HepG2 (cell line): ENCODE results near the gene CUL9. TPM values are rescaled to one million over a fixed set of nuclear protein-coding genes. Genes with fewer than 3 reads are reported as not detected.

ENCODE experiments used
- ATM ChIP-seq: fragments of 450-650 bp; IDR thresholded peaks from 2 replicates; pipeline ENCODE4 v1.7.1; 2017; ENCODE audit warnings: mild to moderate bottlenecking, borderline replicate concordance
- ETV6 ChIP-seq: sonication (generic); formaldehyde crosslinking; conservative IDR thresholded peaks from 2 replicates; pipeline ENCODE4 v1.4.0; 2020; ENCODE audit warnings: missing genetic modification reagents
- SRSF4 ChIP-seq: fragments of 200-400 bp; formaldehyde crosslinking; IDR thresholded peaks from one replicate; pipeline ENCODE4 v1.6.1; 2018; ENCODE audit warnings: mild to moderate bottlenecking, low read depth, low read length, moderate library complexity; ENCODE audit not compliant: poor library complexity, severe bottlenecking
- ZC3H4 ChIP-seq: sonication (generic); formaldehyde crosslinking; IDR thresholded peaks from 2 replicates; pipeline ENCODE4 v1.4.0; 2020; ENCODE audit warnings: missing genetic modification reagents, borderline replicate concordance
- ZNF180 ChIP-seq: sonication (generic); formaldehyde crosslinking; IDR thresholded peaks from 2 replicates; pipeline ENCODE4 v1.4.0; 2020; ENCODE audit warnings: low read depth, missing genetic modification reagents, borderline replicate concordance
- ZNF44 ChIP-seq: sonication (generic); formaldehyde crosslinking; IDR thresholded peaks from 2 replicates; pipeline ENCODE4 v1.5.1; 2020; ENCODE audit warnings: mild to moderate bottlenecking, missing genetic modification reagents
- ZNF614 ChIP-seq: IDR thresholded peaks from 2 replicates; pipeline ENCODE4 v1.6.1; 2018; ENCODE audit warnings: missing biosample characterization, missing genetic modification reagents, inconsistent platforms, borderline replicate concordance
- ZNF776 ChIP-seq: sonication (generic); formaldehyde crosslinking; IDR thresholded peaks from 2 replicates; pipeline ENCODE4 v1.4.0; 2020; ENCODE audit warnings: mild to moderate bottlenecking, missing genetic modification reagents
- ZNF883 ChIP-seq: sonication (generic); formaldehyde crosslinking; IDR thresholded peaks from 2 replicates; pipeline ENCODE4 v1.5.1; 2020; ENCODE audit warnings: mild to moderate bottlenecking, missing genetic modification reagents; ENCODE audit errors: not compliant biosample characterization
- ZSCAN29 ChIP-seq: sonication (generic); formaldehyde crosslinking; conservative IDR thresholded peaks from 2 replicates; pipeline ENCODE4 v1.4.0; 2020; ENCODE audit warnings: mild to moderate bottlenecking, missing genetic modification reagents
- polyA plus RNA-seq, 8 experiments: library from polyadenylated mRNA; depleted of rRNA in 3 of 8; stranded (reverse) in 7 of 8; unstranded in 1 of 8; fragments of >200 nt; fragmentation: Illumina TruSeq in 4 of 8; extraction: Trizol in 4 of 8; gene quantifications; 2 replicates each; pipeline versions ENCODE4 v1.2.1 to v1.2.3, GENCODE V29; 2011 to 2016; ENCODE audit warnings: low read depth in 4 of 8, missing spikeins in 1 of 8, mixed read lengths in 1 of 8; ENCODE audit not compliant: insufficient read depth in 1 of 8
- total RNA-seq, 5 experiments: library from RNA; depleted of rRNA; stranded (reverse); fragments of >200 nt; fragmentation: Illumina TruSeq; extraction: Trizol; gene quantifications; 2 replicates each; pipeline ENCODE4 v1.2.3, GENCODE V29; 2016; ENCODE audit warnings: low read depth in 1 of 5
- TF ChIP-seq, protein P1 (sequence below): sonication (generic); formaldehyde crosslinking; IDR thresholded peaks from 2 replicates; pipeline ENCODE4 v1.4.0; 2020; ENCODE audit warnings: mild to moderate bottlenecking, missing genetic modification reagents
- TF ChIP-seq, protein P2 (sequence below): sonication (generic); formaldehyde crosslinking; IDR thresholded peaks from 2 replicates; pipeline ENCODE4 v1.5.0; 2020; ENCODE audit warnings: mild to moderate bottlenecking, missing genetic modification reagents
- TF ChIP-seq, protein P3 (sequence below): sonication (generic); formaldehyde crosslinking; IDR thresholded peaks from 2 replicates; pipeline ENCODE4 v1.4.0; 2020; ENCODE audit warnings: missing genetic modification reagents
- TF ChIP-seq, protein P4 (sequence below): sonication (generic); formaldehyde crosslinking; IDR thresholded peaks from 2 replicates; pipeline ENCODE4 v1.5.0; 2020; ENCODE audit warnings: mild to moderate bottlenecking, missing genetic modification reagents

CUL9 gene
- total and polyA plus RNA-seq, 2 of the 13 experiments (the other 11 are each of a cell fraction or from before 2014, with no cell fraction given), result 11.4 to 13.7 TPM

DNA sequence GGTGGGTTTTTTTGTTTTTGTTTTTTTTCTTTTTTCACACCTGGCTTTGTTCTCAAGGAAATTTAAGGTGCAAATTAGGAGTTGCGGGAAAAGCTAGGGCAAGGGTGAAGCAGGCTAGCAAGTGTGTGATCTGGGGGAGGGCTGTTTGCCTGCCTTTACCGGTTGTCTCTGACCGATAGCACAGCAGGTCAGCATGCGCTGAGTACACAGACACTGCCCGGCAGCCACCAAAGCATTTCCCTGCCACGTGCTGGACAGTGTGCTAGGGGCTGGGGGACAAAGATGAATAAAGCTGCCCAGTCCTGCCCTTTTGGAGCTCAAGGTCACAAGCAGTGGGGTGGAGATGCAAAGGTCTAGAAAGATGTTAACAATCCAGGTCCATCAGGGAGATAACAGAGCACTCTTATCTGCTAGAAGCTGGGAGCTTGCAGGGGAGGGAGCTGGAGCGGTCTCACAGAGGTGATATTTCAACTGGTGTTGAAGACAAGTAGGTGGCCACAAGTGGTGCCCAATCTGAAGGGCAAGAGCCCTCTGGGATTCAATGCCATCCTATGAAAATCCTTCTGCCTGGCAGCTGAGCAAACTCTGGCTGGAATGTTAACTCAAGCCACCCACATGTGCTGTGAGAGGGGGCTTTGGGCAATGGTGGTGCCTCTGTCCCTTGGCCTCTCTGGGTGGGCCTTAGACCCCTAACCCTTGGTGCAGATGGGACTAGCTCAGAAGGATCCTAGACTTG is 85.8 kb downstream of the CUL9 start (continued):
- TF ChIP-seq, protein P1, sequence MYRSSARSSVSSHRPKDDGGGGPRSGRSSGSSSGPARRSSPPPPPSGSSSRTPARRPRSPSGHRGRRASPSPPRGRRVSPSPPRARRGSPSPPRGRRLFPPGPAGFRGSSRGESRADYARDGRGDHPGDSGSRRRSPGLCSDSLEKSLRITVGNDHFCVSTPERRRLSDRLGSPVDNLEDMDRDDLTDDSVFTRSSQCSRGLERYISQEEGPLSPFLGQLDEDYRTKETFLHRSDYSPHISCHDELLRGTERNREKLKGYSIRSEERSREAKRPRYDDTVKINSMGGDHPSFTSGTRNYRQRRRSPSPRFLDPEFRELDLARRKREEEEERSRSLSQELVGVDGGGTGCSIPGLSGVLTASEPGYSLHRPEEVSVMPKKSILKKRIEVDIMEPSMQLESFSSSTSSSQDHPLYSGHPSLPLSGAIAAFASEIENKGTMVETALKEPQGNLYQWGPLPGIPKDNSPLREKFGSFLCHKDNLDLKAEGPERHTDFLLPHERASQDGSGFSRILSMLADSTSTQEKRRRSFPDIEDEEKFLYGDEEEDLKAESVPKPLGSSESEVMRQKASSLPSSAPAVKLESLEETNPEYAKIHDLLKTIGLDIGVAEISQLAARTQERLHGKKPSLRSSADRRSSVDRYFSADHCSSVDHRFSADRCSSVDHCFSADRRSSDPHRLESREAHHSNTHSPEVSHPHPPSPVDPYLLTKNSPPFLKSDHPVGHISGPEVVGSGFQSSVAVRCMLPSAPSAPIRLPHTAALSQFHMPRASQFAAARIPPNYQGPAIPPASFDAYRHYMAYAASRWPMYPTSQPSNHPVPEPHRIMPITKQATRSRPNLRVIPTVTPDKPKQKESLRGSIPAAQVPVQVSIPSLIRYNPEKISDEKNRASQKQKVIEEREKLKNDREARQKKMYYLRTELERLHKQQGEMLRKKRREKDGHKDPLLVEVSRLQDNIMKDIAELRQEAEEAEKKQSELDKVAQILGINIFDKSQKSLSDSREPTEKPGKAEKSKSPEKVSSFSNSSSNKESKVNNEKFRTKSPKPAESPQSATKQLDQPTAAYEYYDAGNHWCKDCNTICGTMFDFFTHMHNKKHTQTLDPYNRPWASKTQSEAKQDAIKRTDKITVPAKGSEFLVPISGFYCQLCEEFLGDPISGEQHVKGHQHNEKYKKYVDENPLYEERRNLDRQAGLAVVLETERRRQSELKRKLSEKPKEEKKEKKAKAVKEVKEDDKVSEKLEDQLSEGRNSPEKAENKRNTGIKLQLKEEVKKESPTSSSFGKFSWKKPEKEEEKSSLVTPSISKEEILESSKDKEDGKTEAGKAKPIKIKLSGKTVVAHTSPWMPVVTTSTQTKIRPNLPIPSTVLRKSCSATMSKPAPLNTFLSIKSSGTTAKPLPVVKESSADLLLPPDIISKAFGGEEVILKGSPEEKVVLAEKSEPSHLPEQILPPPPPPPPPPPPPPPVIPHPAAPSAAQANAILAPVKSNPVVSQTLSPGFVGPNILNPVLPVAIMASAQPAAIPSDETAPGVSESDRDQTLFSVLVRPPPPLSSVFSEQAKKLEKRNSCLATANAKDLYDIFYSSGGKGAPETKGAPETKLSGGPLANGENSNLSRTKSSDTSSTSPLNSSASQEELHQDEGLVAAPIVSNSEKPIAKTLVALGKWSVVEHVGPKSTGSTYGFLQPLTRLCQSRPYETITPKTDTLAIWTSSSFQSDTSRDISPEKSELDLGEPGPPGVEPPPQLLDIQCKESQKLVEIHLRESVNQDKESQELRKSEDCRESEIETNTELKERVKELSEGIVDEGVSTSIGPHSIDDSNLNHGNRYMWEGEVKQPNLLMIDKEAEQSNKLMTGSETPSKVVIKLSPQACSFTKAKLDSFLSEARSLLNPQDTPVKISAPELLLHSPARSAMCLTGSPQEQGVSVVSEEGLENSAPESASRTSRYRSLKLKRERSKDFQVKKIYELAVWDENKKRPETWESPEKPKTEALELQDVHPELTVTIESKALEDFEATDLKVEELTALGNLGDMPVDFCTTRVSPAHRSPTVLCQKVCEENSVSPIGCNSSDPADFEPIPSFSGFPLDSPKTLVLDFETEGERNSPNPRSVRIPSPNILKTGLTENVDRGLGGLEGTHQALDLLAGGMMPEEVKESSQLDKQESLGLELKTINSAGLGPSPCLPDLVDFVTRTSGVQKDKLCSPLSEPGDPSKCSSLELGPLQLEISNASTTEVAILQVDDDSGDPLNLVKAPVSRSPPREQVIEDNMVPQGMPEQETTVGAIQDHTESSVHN, result peak; percentile 100
- peak; percentile 32; the same call in 1 of the 2 replicates for TF ChIP-seq ATM
- TF ChIP-seq ZC3H4, result no peak
- TF ChIP-seq, protein P2, sequence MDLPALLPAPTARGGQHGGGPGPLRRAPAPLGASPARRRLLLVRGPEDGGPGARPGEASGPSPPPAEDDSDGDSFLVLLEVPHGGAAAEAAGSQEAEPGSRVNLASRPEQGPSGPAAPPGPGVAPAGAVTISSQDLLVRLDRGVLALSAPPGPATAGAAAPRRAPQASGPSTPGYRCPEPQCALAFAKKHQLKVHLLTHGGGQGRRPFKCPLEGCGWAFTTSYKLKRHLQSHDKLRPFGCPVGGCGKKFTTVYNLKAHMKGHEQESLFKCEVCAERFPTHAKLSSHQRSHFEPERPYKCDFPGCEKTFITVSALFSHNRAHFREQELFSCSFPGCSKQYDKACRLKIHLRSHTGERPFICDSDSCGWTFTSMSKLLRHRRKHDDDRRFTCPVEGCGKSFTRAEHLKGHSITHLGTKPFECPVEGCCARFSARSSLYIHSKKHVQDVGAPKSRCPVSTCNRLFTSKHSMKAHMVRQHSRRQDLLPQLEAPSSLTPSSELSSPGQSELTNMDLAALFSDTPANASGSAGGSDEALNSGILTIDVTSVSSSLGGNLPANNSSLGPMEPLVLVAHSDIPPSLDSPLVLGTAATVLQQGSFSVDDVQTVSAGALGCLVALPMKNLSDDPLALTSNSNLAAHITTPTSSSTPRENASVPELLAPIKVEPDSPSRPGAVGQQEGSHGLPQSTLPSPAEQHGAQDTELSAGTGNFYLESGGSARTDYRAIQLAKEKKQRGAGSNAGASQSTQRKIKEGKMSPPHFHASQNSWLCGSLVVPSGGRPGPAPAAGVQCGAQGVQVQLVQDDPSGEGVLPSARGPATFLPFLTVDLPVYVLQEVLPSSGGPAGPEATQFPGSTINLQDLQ (CRISPR knock-in tag), result peak; percentile 86
- TF ChIP-seq ZNF44 (CRISPR knock-in tag), result peak; percentile 98
- peak; percentile 99 for TF ChIP-seq ZNF614 (CRISPR knock-in tag)
- TF ChIP-seq ZNF180, result no peak
- TF ChIP-seq ETV6 (CRISPR knock-in tag), result peak; percentile 89
- peak; percentile 90 for TF ChIP-seq ZNF883
- TF ChIP-seq ZSCAN29, result peak; percentile 98
- TF ChIP-seq SRSF4, result no peak
- TF ChIP-seq, protein P3, sequence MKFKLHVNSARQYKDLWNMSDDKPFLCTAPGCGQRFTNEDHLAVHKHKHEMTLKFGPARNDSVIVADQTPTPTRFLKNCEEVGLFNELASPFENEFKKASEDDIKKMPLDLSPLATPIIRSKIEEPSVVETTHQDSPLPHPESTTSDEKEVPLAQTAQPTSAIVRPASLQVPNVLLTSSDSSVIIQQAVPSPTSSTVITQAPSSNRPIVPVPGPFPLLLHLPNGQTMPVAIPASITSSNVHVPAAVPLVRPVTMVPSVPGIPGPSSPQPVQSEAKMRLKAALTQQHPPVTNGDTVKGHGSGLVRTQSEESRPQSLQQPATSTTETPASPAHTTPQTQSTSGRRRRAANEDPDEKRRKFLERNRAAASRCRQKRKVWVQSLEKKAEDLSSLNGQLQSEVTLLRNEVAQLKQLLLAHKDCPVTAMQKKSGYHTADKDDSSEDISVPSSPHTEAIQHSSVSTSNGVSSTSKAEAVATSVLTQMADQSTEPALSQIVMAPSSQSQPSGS, result peak; percentile 98
- TF ChIP-seq ZNF776 (CRISPR knock-in tag), result peak; percentile 97
- TF ChIP-seq, protein P4, sequence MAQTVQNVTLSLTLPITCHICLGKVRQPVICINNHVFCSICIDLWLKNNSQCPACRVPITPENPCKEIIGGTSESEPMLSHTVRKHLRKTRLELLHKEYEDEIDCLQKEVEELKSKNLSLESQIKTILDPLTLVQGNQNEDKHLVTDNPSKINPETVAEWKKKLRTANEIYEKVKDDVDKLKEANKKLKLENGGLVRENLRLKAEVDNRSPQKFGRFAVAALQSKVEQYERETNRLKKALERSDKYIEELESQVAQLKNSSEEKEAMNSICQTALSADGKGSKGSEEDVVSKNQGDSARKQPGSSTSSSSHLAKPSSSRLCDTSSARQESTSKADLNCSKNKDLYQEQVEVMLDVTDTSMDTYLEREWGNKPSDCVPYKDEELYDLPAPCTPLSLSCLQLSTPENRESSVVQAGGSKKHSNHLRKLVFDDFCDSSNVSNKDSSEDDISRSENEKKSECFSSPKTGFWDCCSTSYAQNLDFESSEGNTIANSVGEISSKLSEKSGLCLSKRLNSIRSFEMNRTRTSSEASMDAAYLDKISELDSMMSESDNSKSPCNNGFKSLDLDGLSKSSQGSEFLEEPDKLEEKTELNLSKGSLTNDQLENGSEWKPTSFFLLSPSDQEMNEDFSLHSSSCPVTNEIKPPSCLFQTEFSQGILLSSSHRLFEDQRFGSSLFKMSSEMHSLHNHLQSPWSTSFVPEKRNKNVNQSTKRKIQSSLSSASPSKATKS (CRISPR knock-in tag), result peak; percentile 100
